HG03159 (cell line): ENCODE measurements around the gene HRH1.
"Not testable (repeated sequence)": the region's sequence is repeated elsewhere in the genome, so short reads cannot be mapped to it uniquely, and the experiment has no call there.

ENCODE experiments used
- ATAC-seq: cut with Tn5 transposase; IDR thresholded peaks from one replicate; pipeline ENCODE4 v1.9.1; 2021; ENCODE audit warnings: mild to moderate bottlenecking, moderate library complexity; ENCODE audit not compliant: unreplicated experiment

The HRH1 gene

DNA sequence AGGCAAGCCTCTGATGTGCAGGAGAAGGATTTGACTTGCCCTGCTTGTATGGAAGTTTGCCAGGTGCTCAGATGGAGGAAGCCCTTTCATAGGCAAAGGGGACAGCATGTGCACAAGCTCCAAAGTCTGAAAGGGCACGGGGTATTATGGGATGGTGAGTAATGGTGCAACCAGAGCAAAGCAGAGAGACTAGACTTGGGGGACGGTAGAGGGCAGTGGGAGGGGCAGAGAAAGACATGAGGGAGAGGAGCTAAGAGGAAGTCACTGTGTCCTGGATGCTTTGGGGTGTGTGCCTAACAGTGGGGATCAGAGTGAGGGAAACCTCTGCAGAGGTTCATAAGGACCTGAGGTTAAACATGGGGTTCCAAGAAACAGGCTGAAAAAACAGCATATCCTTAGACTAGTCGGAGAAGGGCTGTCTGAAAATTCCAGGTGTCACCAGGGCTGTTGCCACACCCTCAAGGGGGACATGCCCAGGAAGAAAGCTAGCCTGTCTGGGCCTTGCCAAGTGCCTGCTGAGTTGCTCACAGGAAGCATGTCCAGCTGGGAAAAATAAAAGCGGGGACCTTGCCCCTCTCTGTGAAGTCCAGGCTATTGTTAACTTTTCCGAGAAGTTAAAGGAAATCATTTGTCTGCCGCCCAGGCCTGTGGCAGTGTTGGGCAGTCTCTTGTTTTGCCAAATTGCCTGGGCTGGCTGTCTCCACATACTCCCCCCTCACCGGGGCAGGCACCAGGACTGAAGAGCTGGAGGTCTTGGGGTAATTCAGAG lies 47.1 kb downstream of the HRH1 start:
- no peak for ATAC-seq

DNA sequence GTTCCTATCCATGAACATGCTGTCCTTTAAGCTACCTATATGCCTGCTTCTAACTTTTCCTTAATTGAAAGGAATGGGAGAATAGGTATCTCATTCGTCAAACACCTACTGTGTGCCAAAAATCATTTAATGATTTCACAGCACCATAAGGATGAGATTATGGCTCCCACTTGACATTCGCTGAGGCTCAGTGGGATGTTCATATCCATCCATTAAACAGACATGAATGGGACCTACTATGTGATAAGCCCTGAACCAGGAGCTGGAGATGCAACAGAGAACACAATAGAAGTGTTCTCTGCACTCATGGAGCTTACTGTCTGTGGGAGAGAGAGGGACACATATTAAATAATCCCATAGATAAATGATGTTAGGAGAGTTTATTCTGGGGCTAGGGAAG lies 49.7 kb downstream of the HRH1 start:
- ATAC-seq = no peak

DNA sequence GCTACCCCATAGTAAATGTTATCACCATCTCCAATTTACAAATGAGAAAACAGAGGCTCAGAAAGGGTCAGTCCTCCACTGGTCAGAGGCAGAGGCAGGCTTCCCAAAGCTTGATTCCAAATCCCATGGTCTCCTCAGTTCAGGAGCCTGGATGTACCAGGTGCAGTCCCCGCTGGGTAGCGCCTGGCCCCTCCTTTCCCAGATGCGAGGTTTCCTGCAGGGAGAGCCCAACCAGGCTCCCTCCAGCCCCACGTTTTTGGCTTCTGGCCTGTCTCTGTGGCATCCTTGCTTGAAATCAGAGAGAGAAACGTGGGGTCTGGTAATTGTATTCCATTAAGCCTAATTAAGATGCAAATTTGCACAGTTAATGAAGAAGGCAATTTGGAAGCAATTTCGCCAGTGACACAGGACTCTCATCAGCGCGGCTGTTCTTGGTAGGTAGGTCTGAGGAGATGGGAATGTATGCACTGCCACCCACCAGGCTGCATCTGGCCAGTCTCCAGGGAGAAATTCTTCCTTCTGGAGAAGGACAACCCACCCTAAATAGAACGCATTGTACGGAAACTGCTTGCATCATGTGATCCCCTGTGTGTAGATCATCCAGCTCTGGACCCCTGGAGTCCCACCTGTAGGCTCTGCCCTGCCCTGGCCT lies 50.5 kb downstream of the HRH1 start:
- no peak for ATAC-seq

DNA sequence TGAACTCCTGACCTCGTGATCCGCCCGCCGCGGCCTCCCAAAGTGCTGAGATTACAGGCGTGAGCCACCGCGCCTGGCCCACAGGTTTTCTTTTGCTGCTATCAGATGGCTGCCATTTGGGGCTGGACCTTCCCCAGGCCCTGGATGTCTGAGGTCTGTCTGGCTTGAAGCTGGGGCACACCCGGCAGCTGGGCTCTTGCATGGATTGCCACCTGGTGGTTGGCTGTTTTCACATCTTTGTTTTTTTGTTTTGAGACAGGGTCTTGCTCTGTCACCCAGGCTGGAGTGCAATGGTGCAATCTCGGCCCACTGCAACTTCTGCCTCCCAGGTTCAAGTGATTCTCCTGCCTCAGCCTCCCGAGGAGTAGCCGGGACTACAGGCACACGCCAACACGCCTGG lies 51.6 kb downstream of the HRH1 start:
- ATAC-seq = not testable (repeated sequence)

DNA sequence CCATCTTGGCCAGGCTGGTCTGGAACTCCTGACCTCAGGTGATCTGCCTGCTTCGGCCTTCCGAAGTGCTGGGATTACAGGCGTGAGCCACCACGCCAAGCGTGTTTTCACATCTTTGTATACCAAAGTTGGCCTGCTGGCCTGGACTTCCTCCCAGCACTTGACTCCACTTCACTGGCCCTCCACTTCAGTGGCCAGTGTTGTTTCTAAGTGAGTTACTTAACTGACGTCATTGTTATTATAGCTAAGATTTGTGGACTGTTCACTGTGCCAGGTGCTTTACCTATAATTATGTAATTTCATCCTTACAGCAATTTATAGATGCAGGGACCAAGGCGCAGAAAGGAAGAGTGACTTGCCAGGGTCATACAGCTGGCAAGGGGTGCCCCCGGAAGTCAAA lies 52.0 kb downstream of the HRH1 start:
- no peak for ATAC-seq

DNA sequence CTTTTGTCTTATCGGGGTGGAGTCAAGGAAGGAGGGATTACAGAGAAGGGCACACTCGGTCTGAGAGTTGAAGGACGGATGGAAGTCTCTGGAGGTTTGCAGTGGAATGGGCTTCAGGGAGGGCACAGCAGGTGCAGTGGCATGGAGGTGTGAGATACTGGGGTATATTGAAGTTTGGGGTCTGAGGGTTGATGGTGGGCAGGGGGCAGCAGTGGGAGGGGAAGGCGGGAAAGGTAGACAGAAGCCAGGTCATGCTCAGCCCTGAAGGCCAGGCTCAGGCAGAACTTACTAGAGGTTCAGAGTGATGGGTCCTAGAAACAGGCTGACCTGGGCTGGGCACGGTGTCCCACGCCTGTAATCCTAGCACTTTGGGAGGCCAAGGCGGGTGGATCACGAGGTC lies 52.7 kb downstream of the HRH1 start:
- ATAC-seq = no peak

DNA sequence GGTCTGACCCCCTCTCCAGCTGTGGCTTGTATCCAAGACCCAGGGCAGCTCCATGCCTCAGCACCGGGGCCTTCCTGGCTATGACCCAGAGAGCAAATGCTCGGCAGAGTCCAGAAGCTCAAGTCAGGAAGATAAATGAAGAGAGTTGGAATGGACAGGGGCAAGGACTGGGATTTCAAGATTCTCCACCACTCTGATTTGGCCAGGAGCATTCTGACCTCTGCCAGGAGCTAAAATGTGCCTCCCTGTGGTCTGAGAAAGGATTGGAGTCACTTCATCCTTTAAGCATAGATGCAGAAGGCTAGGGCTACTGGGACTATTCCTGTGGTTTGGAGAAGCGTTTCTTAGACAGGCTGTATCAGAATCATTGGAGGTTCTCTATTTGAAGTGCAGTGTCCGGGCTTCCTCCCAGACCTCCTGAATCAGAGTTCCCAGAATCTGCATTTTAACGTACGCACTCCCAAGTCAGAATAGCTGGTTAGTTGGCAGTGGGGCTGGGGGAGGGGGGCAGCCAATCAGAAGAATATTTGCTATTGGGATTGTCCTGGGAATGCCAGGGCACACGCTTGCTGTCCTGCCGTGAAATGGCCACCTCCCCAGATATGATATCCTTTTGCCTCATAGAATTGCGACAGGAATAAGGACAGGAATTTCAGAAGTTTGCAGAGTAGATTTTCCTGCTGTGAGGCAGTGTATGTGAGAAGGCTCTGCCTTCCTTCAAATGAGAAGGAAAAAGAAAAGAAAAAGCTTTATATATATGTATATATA lies 57.4 kb downstream of the HRH1 start:
- ATAC-seq = no peak

DNA sequence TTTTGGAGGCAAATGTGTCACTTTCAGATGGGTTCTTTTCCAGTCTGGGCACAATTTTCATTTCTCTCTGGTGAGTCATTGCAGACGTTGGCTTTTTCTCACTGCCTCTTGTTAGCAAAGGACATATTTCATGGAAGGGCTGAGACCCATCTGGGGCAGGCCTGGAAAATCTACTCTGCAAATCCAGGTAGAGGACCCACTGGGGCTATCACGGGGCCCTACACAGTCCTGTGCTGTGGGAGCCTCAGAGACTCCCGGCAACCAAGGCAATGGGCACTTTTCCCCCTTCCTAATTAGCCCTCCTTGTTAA lies 58.0 kb downstream of the HRH1 start:
- no peak for ATAC-seq

DNA sequence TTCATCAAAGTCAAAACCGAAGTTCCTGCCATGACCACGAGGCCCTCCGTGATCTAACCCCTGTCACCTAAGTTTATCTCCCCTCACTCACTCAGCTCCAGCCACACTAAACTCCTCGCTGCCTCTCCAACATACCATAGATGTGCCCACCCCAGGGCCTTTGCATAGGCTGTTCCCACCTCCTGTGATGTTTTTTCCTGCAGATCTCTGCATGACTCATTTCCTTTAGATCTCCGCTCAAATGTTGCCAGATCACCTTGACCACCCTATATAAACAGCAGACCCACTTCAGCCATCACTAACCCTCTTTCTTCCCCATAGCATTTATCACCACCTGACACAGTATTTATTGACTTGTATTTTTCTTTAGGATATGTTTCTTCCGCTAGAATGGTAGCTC lies 58.5 kb downstream of the HRH1 start:
- no peak for ATAC-seq

DNA sequence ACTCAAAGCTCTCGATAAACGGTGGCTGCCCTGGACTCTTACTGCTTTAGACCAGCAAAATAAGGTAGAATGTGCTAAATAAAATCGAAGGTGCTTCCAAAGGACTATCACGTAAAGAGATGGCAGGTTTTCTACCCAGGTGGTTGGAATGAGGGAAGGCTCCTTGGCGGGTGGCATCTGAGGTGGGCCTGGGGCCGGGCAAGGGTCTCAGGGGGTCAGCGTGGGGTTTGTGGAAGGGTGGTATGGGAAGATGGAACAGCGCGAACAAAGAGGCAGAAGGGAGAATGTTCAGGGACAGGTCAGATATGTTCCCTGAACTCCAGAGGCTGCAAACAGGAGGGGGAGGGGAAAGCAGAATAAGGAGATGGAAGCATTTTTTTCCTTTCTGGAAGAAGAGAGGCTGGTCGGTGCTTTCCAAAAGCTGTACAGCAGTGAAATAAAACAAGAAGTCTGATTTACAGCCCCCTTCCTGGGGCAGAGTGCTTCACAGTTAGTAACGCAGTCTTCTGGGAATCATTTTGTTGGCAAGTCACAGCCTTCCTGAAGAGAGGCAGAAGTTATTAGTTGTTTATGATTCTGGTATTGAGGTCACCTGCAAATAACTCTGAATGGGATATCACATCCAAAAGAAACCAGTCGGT lies 59.6 kb downstream of the HRH1 start:
- no peak for ATAC-seq

DNA sequence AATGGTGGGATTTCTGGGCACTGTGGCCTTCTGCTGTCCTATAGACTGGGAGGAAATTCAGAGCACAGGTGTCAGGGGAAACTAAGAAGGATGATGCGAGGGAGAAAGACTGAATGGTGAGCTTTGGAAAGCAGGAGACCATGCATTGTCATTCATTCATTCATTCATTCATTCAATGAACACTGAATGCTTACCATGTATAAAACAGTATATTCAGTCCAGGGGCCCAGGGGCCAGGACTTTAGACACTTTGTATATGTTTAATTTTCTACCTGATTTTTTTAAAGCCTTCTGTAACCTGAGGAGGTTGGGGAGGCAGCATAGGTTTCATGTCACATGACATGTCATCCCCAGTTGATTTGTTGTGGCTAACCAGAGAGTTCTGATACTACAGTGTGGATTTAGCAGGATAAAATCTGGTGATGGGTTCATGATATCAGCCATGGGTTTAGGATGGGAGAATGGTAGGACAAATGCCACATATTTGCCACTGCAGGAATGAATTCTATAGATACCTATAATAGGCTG lies 60.2 kb downstream of the HRH1 start:
- ATAC-seq = no peak

DNA sequence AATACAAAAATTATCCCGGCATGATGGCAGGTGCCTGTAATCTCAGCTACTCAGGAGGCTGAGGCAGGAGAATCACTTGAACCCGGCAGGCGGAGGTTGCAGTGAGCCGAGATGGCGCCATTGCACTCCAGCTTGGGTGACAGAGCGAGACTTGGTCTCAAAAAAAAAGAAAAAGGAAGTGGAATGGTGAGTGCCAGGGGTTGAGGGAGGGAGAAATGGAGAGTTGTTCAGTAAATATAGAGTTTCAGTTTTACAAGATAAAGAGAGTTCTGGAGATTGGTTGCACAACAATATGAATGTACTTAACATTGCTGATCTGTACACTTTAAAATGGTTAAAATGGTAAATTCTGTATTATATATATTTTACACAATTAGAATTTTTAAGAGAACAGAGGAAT lies 63.1 kb downstream of the HRH1 start:
- not testable (repeated sequence) for ATAC-seq

DNA sequence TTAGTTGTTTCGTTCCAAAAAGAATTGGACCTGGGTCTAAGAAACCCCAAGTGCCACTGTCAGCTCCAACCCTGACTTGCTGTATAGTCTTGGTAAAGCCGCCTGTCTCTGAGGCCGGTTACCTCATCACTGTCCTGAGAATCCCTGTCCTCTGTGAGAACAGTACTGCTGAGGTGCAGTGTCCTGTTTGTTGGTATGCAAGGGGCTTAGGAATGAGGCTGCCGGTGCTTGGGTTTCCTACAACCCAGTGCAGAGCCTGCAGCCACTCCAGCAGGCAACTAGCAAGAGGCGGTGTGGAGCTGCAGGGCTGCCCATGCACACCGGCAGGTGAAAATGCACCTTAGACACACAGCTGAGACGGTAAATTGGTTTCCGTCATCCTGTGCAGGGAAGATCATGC lies 65.9 kb downstream of the HRH1 start:
- ATAC-seq = no peak

DNA sequence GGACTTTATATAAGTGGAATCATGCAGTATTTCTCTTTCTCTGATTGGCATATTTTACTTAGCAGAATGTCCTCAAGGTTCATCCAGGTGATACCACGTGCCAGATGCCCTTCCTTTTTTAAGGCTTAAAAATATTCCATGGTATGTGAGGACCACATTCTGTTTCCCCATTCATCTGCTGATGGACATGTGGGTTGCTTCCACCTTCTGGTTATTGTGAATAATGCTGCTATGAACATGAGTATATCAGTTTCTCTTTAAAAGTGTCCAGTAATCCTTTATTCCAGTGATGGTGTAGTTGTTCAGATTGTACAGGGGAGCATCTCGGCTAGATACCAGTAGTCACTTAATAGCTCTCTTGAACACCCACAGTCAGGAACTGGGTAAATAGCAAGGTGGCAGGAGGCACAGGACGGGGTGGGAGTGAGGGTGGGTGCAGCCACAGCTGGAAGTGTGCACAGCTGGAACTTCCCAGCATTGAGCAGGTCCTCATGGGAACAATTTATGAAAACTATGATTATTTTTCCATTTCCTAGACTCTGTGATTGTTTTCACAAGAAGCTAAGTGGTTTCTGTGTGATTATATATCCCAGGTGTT lies 67.6 kb downstream of the HRH1 start:
- no peak for ATAC-seq

DNA sequence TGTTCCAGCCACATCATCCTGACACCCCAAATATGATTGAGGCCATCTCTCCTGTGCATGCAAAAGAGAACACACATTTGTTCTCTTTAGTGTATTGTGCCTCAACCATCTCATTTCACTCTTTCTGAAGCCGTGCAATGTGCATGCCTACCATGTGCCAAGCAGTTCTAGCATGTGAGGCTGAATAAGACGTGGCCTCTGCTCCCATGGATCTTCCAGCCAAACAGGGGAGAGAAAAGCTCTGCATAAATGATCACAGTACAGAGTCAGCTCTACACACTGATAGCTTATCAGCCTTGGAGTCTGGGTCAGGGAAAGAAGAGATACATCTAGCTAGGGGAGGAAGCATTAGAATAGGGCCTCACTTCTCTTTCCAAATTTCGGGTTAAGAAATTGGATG lies 69.7 kb downstream of the HRH1 start:
- no peak for ATAC-seq

DNA sequence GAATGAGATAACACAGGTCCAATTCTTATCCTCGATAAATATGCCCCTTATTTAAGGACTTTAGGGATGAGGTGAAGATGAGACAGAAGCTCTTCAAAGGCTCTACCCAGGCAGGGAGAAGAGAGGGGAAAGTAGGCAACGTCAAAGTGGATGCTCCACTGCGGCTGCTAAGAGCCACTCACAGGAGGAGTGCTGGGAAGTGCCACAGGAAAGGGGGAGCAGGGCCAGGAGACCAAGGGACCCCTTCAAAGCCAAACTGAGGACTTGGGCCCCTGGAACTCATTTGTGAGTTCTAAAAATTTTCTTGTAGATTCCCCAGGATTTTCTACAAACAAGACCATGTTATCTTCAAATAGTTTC lies 70.6 kb downstream of the HRH1 start:
- no peak for ATAC-seq

DNA sequence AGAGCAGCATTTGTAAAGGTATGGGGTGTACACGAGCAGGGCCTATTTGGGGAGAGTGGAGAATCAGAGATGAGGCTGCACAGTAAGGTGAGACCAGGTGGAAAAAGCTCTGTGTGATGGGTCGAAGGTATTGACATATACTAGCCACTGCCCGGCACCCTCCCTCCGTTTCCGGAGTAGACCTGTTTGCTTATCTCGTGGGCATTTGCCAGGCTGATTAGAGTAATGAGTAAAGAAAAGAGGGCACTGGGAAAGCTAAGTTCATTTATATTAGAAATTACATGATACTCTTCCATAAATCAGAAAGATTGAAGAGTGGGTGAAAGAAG lies 71.7 kb downstream of the HRH1 start:
- no peak for ATAC-seq

DNA sequence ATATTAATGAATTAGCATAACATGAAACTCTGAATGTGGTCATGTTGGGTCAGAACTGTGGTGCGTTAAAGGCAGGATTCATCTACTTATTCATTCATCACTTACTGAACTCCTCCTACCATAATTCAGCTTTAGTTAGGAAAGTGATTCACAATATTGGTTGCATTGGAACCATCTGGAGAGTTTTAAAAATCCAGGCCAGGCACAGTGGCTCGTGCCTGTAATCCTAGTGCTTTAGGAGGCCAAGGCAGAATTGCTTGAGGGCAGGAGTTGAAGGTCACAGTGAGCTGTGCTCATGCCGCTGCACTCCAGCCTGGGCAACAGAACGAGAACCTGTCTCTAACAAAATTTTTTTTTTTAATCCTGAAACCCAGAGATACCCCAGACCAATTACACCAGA lies 73.7 kb downstream of the HRH1 start:
- ATAC-seq = no peak

DNA sequence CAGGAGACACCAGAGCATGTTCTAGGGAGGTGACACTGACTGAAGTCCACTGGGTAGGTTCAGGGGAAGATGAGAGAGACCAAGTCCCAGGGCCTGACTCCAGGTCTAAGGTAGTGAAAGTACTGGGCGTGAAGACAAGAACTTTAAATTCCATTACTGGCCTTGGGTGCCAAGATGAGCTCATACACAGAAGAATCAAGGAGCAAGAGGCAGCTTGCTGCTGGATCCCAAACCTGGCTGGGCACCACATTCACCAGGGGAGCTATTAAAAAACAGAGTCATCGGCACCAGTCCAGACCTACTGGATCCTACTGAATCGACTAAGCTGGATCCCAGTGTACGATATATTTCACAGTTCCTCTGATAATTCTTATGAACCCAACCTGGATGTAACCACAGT lies 75.8 kb downstream of the HRH1 start:
- ATAC-seq = no peak

DNA sequence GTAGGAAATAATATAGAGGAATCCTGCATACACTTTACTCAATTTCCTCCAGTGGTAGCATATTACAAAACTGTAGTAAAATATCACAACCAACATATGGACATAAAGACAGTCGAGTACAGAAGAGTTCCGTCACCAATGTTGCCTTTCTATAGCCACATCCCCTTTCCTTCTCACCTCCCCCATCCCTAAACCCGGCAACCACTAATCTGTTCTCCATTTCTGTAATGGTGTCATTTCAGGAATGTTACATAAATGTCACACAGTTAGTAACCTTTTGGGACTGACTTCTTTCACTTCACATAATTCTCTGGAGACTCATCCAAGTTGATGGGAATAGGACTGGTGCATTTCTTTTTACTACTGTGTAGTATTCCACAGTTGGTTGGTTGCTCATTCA lies 76.5 kb downstream of the HRH1 start:
- ATAC-seq = no peak

DNA sequence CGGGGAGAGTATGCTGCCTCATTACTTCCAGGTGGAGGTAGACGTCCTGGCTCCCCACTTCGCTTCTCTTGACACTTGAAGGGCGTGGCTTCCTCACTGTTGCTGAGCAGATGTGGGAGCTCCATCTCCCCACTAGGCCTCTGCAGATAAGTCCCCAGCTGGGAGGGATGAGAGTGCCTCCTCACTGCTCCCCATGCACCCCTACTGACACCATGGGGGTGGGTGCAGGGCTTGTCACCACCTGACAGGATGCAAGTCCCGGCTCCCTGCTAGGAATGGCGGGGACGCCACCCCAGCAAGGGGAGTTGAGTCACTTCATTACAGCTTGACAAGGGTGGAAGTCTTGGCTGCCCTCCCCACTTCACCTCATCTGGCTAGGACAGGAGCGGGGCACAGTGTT lies 81.1 kb downstream of the HRH1 start:
- no peak for ATAC-seq
